ENCODE results near the gene PRAMEF20.
"Not testable (repeated sequence)": the region's sequence is repeated elsewhere in the genome, so short reads cannot be mapped to it uniquely, and the experiment has no call there.

PRAMEF20 gene

DNA sequence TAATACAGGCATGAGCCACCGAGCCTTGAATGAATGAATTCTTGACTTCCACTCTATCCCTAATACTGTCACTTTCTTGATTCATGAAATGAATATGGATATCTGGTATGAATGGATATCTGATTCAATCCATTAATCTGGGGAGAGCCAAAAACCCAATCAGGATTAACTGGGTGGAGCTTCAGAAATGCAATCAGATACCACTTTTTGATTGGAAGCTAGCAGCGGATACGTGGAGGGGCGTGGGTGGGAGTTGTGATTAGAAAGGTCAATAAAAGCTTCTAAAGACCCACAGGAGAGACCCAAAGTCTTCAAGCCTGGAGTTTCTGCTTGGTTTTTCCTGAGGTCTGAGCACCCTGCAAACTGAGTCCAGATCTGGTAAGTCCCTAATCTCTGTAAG, at the start of gene PRAMEF20:
Gene PRAMEF20, plus strand, starts transcription at position 301 of the 400 bp plus-strand sequence. CDS start 5,905 bp downstream, outside the sequence.
- H3K27ac ChIP-seq: not testable (repeated sequence)

DNA sequence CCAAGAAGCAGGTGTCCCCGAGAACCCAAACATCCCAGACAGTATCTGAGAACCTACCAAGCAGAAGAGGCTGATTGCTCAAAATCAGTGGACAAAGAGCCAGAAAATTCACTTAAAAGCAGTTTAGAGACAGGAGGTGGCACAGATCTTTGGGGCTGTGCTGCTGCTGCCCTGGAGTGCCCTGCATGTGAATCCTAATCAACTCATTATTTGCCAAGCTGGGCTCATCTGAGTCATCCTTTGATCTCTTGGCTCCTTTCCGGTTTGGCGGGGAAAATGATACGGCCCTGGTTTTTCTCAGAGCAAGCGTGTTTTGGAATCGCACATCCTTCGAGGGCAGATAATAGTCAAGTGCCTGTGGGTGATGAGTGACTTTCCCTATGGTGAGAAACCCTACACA, 47.9 kb upstream of the PRAMEF20 start:
- H3K27ac ChIP-seq: not testable (repeated sequence)

GRCh38 chr1:13364928-13365327, 45.3 kb upstream of the PRAMEF20 start:
- not testable (repeated sequence) for H3K27ac ChIP-seq

- not testable (repeated sequence) for H3K27ac ChIP-seq
These were observed 43.7 kb upstream of the PRAMEF20 start for GRCh38 chr1:13366536-13366935.

DNA sequence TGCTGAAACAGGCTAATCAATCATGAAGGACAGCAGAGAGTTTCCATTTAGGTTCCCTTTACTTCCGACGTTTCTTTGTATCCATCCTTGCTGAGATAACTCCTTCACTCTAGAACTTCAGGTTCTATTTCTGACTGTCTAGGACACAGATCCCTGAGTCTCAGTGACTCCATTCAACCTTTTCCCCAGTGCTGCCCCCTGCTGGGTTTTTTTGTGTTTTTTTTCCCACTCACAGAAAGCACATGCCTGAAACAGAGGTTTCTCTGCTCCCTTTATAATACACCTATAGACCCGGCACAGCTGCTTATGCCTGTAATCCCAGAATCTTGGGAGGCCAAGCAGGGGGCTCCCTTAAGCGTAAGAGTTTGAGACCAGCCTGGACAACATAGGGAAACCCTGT, 41.7 kb upstream of the PRAMEF20 start:
- not testable (repeated sequence) for H3K27ac ChIP-seq
- TF ChIP-seq, protein P1, sequence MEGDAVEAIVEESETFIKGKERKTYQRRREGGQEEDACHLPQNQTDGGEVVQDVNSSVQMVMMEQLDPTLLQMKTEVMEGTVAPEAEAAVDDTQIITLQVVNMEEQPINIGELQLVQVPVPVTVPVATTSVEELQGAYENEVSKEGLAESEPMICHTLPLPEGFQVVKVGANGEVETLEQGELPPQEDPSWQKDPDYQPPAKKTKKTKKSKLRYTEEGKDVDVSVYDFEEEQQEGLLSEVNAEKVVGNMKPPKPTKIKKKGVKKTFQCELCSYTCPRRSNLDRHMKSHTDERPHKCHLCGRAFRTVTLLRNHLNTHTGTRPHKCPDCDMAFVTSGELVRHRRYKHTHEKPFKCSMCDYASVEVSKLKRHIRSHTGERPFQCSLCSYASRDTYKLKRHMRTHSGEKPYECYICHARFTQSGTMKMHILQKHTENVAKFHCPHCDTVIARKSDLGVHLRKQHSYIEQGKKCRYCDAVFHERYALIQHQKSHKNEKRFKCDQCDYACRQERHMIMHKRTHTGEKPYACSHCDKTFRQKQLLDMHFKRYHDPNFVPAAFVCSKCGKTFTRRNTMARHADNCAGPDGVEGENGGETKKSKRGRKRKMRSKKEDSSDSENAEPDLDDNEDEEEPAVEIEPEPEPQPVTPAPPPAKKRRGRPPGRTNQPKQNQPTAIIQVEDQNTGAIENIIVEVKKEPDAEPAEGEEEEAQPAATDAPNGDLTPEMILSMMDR (conservative IDR thresholded peaks at IDR 0.05): peak; percentile 64

DNA sequence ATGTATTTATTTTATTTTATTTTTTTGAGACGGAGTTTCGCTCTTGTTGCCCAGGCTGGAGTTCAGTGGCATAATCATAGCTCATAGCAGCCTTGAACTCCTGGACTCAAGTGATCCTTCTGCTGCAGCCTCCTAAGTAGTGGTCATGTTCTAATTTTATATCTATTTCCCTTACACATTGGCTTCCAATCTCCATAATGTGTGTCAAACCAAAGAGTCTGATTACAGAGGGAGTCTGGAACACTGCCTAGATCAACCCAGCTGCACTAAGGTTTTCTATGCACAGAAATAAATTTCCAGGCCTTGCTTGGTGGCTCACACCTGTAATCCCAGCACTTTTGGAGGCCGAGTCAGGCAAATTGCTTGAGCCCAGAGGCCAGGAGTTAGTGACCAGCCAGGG, 31.3 kb upstream of the PRAMEF20 start:
- not testable (repeated sequence) for H3K27ac ChIP-seq

DNA sequence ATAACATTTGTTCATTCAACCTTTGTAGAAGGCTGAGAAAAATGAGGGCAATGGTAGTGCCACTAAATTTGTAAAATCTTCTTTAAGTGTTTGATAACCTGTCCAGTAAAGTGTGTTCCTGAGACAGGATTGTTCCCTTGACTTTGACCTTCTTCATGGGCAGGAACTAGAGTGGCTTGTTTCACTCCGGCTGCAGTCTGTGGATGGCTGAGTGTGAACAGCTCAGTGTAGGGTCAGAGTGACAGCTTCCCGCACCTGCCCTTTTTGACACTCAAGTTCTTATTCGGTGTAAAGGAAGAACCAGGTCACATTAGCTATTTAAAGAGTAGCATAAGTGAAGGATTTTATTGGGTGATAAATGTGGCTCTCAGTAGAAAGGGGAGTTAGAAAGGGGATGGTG, 29.9 kb upstream of the PRAMEF20 start:
- H3K27ac ChIP-seq: not testable (repeated sequence)

GRCh38 chr1:13389332-13389731, 20.9 kb upstream of the PRAMEF20 start, which contains the start of gene PRAMEF17:
PRAMEF17 (plus strand) TSS chr1:13389632; CDS start chr1:13389658, 26 bp downstream.
- H3K27ac ChIP-seq: not testable (repeated sequence)

GRCh38 chr1:13393004-13393403, 17.2 kb upstream of the PRAMEF20 start:
- not testable (repeated sequence) for H3K27ac ChIP-seq

- H3K27ac ChIP-seq: not testable (repeated sequence)
These were observed 15.5 kb upstream of the PRAMEF20 start for GRCh38 chr1:13394761-13395160.

GRCh38 chr1:13395311-13395710, 14.9 kb upstream of the PRAMEF20 start:
- H3K27ac ChIP-seq: not testable (repeated sequence)

- no peak overlapping the region for H3K27ac ChIP-seq
- TF ChIP-seq, protein P1 (conservative IDR thresholded peaks at IDR 0.05): no peak
- TF ChIP-seq ZFX (IDR thresholded peaks at IDR 0.05): no peak
These were observed 2.4 kb upstream of the PRAMEF20 start for GRCh38 chr1:13407811-13408210.

GRCh38 chr1:13430495-13430894, 20.2 kb downstream of the PRAMEF20 start:
- H3K27ac ChIP-seq: no peak overlapping the region
- TF ChIP-seq, protein P1 (conservative IDR thresholded peaks at IDR 0.05): no peak
- TF ChIP-seq ZFX (IDR thresholded peaks at IDR 0.05): no peak

DNA sequence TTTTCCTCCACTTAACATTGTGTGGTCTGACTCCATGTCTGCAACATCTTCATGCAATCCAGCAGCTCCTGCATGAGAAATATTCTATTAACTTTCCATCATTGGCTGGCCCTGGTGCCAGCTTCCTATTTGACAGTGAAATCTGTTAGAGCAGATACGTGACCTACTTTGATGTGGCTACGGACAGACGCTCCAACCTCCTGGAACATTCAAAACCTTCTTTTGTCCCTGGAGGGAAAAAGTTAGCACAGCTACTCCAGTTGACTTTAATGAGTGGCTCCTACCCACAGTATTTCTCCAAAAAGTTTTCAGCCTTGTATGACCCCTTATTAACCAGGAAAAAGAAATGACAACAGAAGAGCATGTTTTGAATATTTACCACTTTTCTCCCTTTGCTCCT, 22.0 kb downstream of the PRAMEF20 start:
- H3K27ac ChIP-seq: no peak overlapping the region
- no peak for TF ChIP-seq ZFX (IDR thresholded peaks at IDR 0.05)
- TF ChIP-seq, protein P1 (conservative IDR thresholded peaks at IDR 0.05): no peak

DNA sequence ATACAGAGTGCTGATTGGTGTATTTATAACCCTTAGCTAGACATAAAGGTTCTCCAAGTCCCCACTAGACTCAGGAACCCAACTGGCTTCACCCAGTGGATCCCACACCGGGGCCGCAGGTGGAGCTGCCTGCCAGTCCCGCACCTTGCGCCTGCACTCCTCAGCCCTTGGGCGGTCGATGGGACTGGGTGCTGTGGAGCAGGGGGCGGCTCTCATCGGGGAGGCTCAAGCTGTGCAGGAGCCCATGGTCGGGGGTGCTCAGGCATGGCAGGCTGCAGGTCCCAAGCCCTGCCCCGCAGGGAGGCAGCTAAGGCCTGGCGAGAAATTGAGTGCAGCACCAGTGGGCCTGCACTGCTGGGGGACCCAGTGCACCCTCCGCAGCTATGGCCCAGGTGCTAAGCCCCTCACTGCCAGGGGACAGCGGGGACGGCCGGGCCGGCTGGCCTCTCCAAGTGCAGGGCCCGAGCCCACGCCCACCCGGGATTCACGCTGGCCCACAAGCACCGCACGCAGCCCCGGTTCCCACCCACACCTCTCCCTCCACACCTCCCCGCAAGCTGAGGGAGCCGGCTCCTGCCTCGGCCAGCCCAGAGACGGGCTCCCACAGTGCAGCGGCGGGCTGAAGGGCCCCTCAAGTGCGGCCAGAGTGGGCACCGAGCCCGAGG, 23.6 kb downstream of the PRAMEF20 start:
- not testable (repeated sequence) for H3K27ac ChIP-seq
